PC-3 (cell line): ENCODE measurements around the gene SRGAP1. TPM values are rescaled to one million over a fixed set of nuclear protein-coding genes. Genes with fewer than 3 reads are reported as not detected.

Source experiments
- ATAC-seq: fragments of 200-7000 bp; cut with Tn5 transposase; 2 replicates; pipeline ENCODE4 v1.9.1; 2020; ENCODE audit warnings: mild to moderate bottlenecking, moderate library complexity
- BruUV-seq: library from RNA; stranded (reverse); fragments of 400-500 nt; replicated peaks from 2 replicates; lab custom pipeline; 2021; lab: Mats Ljungman, UMichigan
- CTCF ChIA-PET: fragments of 300-600 bp; sonication (Branson Sonifier 250); formaldehyde crosslinking; loops from one replicate; lab custom pipeline; 2022; ENCODE audit warnings: antibody characterized with exemption; lab: Charles Lee
- POLR2A ChIA-PET: fragments of 300-600 bp; sonication (Branson Sonifier 250); formaldehyde crosslinking; loops from one replicate; lab custom pipeline; 2022; ENCODE audit warnings: antibody characterized with exemption; ENCODE audit not compliant: unreplicated experiment; lab: Charles Lee
- DNase-seq: peaks from one replicate; pipeline ENCODE4 v3.0.0-alpha.2; 2015
- H2AFZ ChIP-seq: fragments of 300-600 bp; sonication (generic); 2 replicates; pipeline ENCODE4 v1.6.0; 2016; ENCODE audit warnings: antibody characterized with exemption, low read length
- H3F3A ChIP-seq: fragments of 300-600 bp; sonication (generic); one replicate; pipeline ENCODE4 v1.6.0; 2017; ENCODE audit warnings: antibody characterized with exemption, low read length, control low read depth, mild to moderate bottlenecking; ENCODE audit not compliant: unreplicated experiment
- H3K27ac ChIP-seq: fragments of 300-600 bp; sonication (generic); 2 replicates; pipeline ENCODE4 v1.5.1; 2016; ENCODE audit warnings: mild to moderate bottlenecking, low read length
- H3K27me3 ChIP-seq: fragments of 300-600 bp; sonication (generic); 2 replicates; pipeline ENCODE4 v1.6.1; 2016; ENCODE audit warnings: low read length, mixed read lengths
- H3K36me3 ChIP-seq: fragments of 300-600 bp; sonication (generic); 2 replicates; pipeline ENCODE4 v1.6.1; 2016; ENCODE audit warnings: low read depth, mixed run types, low read length, mixed read lengths
- H3K4me1 ChIP-seq: fragments of 300-600 bp; sonication (generic); 2 replicates; pipeline ENCODE4 v1.5.1; 2016; ENCODE audit warnings: low read length; ENCODE audit not compliant: insufficient read depth
- H3K4me2 ChIP-seq: fragments of 300-600 bp; sonication (generic); 2 replicates; pipeline ENCODE4 v1.6.0; 2016; ENCODE audit warnings: low read length
- H3K4me3 ChIP-seq: fragments of 300-600 bp; sonication (generic); 2 replicates; pipeline ENCODE4 v1.5.1; 2016; ENCODE audit warnings: mild to moderate bottlenecking, low read length, mixed read lengths
- H3K79me2 ChIP-seq: fragments of 300-600 bp; sonication (generic); 2 replicates; pipeline ENCODE4 v1.6.1; 2017; ENCODE audit warnings: low read length, mixed read lengths
- H3K9ac ChIP-seq: fragments of 300-600 bp; sonication (generic); 2 replicates; pipeline ENCODE4 v1.6.0; 2016; ENCODE audit warnings: mild to moderate bottlenecking, low read length
- H3K9me2 ChIP-seq: fragments of 300-600 bp; sonication (generic); replicated peaks from 2 replicates; pipeline ENCODE4 v1.6.1; 2016; ENCODE audit warnings: mixed run types, low read length, mixed read lengths
- H3K9me3 ChIP-seq: fragments of 300-600 bp; sonication (generic); 2 replicates; pipeline ENCODE4 v1.6.1; 2016; ENCODE audit warnings: low read length, mixed read lengths
- H4K20me1 ChIP-seq: fragments of 300-600 bp; sonication (generic); 2 replicates; pipeline ENCODE4 v1.6.1; 2016; ENCODE audit warnings: low read length, mixed read lengths
- EZH2 ChIP-seq: fragments of 300-600 bp; sonication (generic); IDR thresholded peaks from one replicate; pipeline ENCODE4 v1.6.1; 2017; ENCODE audit warnings: antibody characterized with exemption, mild to moderate bottlenecking, low read length; ENCODE audit not compliant: unreplicated experiment
- EZH2phosphoT487 ChIP-seq: fragments of 300-600 bp; sonication (generic); IDR thresholded peaks from 2 replicates; pipeline ENCODE4 v1.6.1; 2018; ENCODE audit warnings: mild to moderate bottlenecking, antibody characterized with exemption, low read length, borderline replicate concordance
- intact Hi-C: fragments of 100-400 bp; cut with micrococcal nuclease; formaldehyde crosslinking; loops from 2 replicates; pipeline ENCODE4 v1.9.0; 2023
- total RNA-seq: library from RNA; depleted of rRNA; stranded (reverse); fragments of >200 nt; gene quantifications from 2 replicates; pipeline ENCODE4 v1.2.3, GENCODE V29; 2014
- TF ChIP-seq, protein P1 (sequence below): fragments of 300-600 bp; sonication (generic); conservative IDR thresholded peaks from 2 replicates; pipeline ENCODE4 v1.5.1; 2017; ENCODE audit warnings: antibody characterized with exemption, low read depth, mild to moderate bottlenecking, low read length

The SRGAP1 gene
- total RNA-seq, 1 experiment from 2014 or later: 11.0 TPM

DNA sequence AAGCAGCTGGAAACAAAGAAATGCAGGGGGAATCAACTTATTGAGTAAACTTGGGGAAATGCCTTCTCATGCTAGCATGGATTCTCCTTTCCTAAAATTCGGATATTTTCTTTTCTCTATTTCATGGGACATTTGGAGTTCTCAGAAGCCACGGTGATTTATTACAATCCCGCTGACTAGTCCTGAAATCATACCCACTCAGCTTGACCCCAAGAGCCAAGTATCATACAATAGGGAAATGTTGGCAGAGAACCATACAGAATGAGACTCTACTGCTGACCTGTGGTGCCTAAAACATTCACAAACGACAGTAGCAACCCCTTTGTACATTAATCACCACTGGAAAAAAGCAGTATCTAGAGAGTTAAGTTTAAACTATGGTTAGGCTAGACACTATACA is 265.2 kb downstream of the SRGAP1 start:
- ChIA-PET POLR2A (no interaction called here), CTCF (no interaction called here)
- no peak overlapping the region for H3K9ac ChIP-seq
- H3K27me3 ChIP-seq: no peaks in the 10 kb centered on the region
- intact Hi-C loops: no loop called here
- BruUV-seq: no TSS peak
- H3F3A ChIP-seq: no peaks in the 10 kb centered on the region
- DNase-seq (no peak), ATAC-seq (no peak)
- H3K36me3 ChIP-seq: peaks cover 23% of the 10 kb centered on the region
- H4K20me1 ChIP-seq: no peaks in the 10 kb centered on the region
- H3K4me1 ChIP-seq: no peaks in the 10 kb centered on the region
- TF ChIP-seq, protein P1, sequence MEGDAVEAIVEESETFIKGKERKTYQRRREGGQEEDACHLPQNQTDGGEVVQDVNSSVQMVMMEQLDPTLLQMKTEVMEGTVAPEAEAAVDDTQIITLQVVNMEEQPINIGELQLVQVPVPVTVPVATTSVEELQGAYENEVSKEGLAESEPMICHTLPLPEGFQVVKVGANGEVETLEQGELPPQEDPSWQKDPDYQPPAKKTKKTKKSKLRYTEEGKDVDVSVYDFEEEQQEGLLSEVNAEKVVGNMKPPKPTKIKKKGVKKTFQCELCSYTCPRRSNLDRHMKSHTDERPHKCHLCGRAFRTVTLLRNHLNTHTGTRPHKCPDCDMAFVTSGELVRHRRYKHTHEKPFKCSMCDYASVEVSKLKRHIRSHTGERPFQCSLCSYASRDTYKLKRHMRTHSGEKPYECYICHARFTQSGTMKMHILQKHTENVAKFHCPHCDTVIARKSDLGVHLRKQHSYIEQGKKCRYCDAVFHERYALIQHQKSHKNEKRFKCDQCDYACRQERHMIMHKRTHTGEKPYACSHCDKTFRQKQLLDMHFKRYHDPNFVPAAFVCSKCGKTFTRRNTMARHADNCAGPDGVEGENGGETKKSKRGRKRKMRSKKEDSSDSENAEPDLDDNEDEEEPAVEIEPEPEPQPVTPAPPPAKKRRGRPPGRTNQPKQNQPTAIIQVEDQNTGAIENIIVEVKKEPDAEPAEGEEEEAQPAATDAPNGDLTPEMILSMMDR: no peak
- TF ChIP-seq EZH2phosphoT487 (no peak), EZH2 (no peak)
- H3K27ac ChIP-seq: no peak overlapping the region
- no peak overlapping the region for H2AFZ ChIP-seq
- no peaks in the 10 kb centered on the region for H3K9me2 ChIP-seq
- H3K9me3 ChIP-seq: no peaks in the 10 kb centered on the region
- H3K79me2 ChIP-seq: no peaks in the 10 kb centered on the region
- H3K4me2 ChIP-seq: no peak overlapping the region
- H3K4me3 ChIP-seq: no peak overlapping the region

DNA sequence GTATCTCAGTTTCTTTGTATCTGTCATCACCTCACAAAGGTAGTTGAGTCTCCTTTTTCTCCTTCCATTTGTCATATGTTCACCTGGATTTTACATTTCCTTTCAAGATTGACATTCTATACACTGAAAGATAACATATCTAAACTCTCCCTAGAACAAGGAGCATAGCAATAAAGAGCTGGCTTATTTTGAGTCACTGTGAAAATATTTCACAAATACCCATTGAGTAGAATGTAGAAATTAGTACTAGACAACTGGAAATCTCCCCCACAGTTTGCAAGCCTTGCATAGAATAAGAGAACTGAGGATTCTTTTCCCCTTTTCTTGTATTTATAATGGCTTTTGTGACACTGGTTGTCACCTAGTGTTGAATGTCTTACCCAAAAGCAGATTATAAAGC is 266.4 kb downstream of the SRGAP1 start:
- intact Hi-C loops: no loop called here
- H2AFZ ChIP-seq: no peak overlapping the region
- no peaks in the 10 kb centered on the region for H4K20me1 ChIP-seq
- no peak overlapping the region for H3K9ac ChIP-seq
- peak; percentile 6 for DNase-seq
- no peaks in the 10 kb centered on the region for H3K27me3 ChIP-seq
- no peaks in the 10 kb centered on the region for H3K9me3 ChIP-seq
- no peak for ATAC-seq
- H3F3A ChIP-seq: no peaks in the 10 kb centered on the region
- POLR2A ChIA-PET: interaction anchor here (0.6 kb wide), 1 partner anchor 400 kb away, joined by 3 read pairs; no protein-coding TSS in a partner anchor
- H3K4me3 ChIP-seq: no peak overlapping the region
- no peaks in the 10 kb centered on the region for H3K79me2 ChIP-seq
- no peak for TF ChIP-seq EZH2
- no peak for TF ChIP-seq EZH2phosphoT487
- TF ChIP-seq, protein P1: no peak
- no TSS peak for BruUV-seq
- no peak overlapping the region for H3K4me2 ChIP-seq
- no peak overlapping the region for H3K27ac ChIP-seq
- no peaks in the 10 kb centered on the region for H3K9me2 ChIP-seq
- CTCF ChIA-PET: interaction anchor here (0.6 kb wide), 1 partner anchor 994 kb away, joined by 3 read pairs; no protein-coding TSS in a partner anchor
- no peaks in the 10 kb centered on the region for H3K4me1 ChIP-seq
- peaks cover 23% of the 10 kb centered on the region for H3K36me3 ChIP-seq

DNA sequence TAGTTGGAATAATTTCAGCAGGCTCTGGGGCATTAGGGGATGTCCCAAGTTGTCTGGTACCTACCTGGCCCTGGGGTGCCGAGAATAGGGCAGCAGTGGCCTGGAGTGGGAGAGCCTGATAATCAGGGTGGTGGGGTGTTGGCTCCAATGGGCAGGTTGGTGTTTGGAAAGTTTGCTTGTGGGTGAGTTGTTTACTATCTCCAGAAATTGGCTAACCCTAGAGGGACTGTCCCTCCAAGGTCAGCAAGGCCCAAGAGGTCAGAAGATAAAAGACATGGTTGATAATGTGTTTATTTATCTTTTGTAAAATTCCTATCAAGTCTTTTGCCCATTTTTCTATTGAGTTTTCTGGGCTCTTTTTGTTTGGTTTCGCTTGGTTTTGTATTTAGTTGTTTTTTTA is 272.5 kb downstream of the SRGAP1 start:
- no peaks in the 10 kb centered on the region for H3K9me3 ChIP-seq
- ChIA-PET POLR2A (no interaction called here), CTCF (no interaction called here)
- no peak overlapping the region for H3K4me2 ChIP-seq
- peaks cover 13% of the 10 kb centered on the region for H3K36me3 ChIP-seq
- intact Hi-C loops: no loop called here
- no peak overlapping the region for H2AFZ ChIP-seq
- no peaks in the 10 kb centered on the region for H3K9me2 ChIP-seq
- H3K4me3 ChIP-seq: no peak overlapping the region
- no peaks in the 10 kb centered on the region for H4K20me1 ChIP-seq
- no peak overlapping the region for H3K9ac ChIP-seq
- H3F3A ChIP-seq: no peaks in the 10 kb centered on the region
- BruUV-seq: no TSS peak
- DNase-seq: no peak
- H3K4me1 ChIP-seq: peaks cover 12% of the 10 kb centered on the region
- no peak for ATAC-seq
- no peak overlapping the region for H3K27ac ChIP-seq
- TF ChIP-seq, protein P1: no peak
- no peak for TF ChIP-seq EZH2
- no peak for TF ChIP-seq EZH2phosphoT487
- no peaks in the 10 kb centered on the region for H3K27me3 ChIP-seq
- no peaks in the 10 kb centered on the region for H3K79me2 ChIP-seq
